ENCODE results near the gene PER2. TPM values are rescaled to one million over a fixed set of nuclear protein-coding genes. Genes with fewer than 3 reads are reported as not detected.
A peak's percentile ranks its signal among the peaks of the same experiment; 100 is the strongest.

PER2 gene
- total and polyA plus RNA-seq, 2 of the 13 experiments (the other 11 are each of a cell fraction or from before 2014, with no cell fraction given), result 5.1 to 9.4 TPM

- TF ChIP-seq, protein P1, sequence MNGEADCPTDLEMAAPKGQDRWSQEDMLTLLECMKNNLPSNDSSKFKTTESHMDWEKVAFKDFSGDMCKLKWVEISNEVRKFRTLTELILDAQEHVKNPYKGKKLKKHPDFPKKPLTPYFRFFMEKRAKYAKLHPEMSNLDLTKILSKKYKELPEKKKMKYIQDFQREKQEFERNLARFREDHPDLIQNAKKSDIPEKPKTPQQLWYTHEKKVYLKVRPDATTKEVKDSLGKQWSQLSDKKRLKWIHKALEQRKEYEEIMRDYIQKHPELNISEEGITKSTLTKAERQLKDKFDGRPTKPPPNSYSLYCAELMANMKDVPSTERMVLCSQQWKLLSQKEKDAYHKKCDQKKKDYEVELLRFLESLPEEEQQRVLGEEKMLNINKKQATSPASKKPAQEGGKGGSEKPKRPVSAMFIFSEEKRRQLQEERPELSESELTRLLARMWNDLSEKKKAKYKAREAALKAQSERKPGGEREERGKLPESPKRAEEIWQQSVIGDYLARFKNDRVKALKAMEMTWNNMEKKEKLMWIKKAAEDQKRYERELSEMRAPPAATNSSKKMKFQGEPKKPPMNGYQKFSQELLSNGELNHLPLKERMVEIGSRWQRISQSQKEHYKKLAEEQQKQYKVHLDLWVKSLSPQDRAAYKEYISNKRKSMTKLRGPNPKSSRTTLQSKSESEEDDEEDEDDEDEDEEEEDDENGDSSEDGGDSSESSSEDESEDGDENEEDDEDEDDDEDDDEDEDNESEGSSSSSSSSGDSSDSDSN (CRISPR knock-in tag; IDR thresholded peaks at IDR 0.05), result 0 out of 2 replicates have a peak, but pooled peaks have one; percentile 15
- TF ChIP-seq ZNF564 (CRISPR knock-in tag; IDR thresholded peaks at IDR 0.05), result no peak
- 0 out of 2 replicates have a peak, but pooled peaks have one; percentile 18 for TF ChIP-seq ZNF746 (CRISPR knock-in tag; IDR thresholded peaks at IDR 0.05)
- TF ChIP-seq DBP (CRISPR knock-in tag; IDR thresholded peaks at IDR 0.05; ENCODE audit: not compliant biosample characterization), result no peak
- 0 out of 2 replicates have a peak, but pooled peaks have one; percentile 70 for TF ChIP-seq GLI4 (CRISPR knock-in tag; IDR thresholded peaks at IDR 0.05; ENCODE audit: borderline replicate concordance)
- TF ChIP-seq SMAD1 (CRISPR knock-in tag; IDR thresholded peaks at IDR 0.05; ENCODE audit: borderline replicate concordance, low read depth), result no peak
- peak; percentile 70 for TF ChIP-seq TOPORS (CRISPR knock-in tag; IDR thresholded peaks at IDR 0.05)
- TF ChIP-seq GABPA (IDR thresholded peaks at IDR 0.05; ENCODE audit: low read depth, low read length), result no peak
- peak; percentile 51; the same call in 1 of the 2 replicates for TF ChIP-seq GABPA (CRISPR knock-in tag; IDR thresholded peaks at IDR 0.05; ENCODE audit: low read depth)
- no peak for TF ChIP-seq MLLT10 (CRISPR knock-in tag; IDR thresholded peaks at IDR 0.05)
- peak; percentile 64 for TF ChIP-seq CTCF (CRISPR knock-in tag; IDR thresholded peaks at IDR 0.05)
- TF ChIP-seq RFX1 (IDR thresholded peaks at IDR 0.05), result peak; percentile 80
- TF ChIP-seq LCORL (IDR thresholded peaks at IDR 0.05), result no peak
- TF ChIP-seq LCORL (CRISPR knock-in tag; IDR thresholded peaks at IDR 0.05), result peak; percentile 65; the same call in 1 of the 2 replicates
- TF ChIP-seq ZNF563 (CRISPR knock-in tag; IDR thresholded peaks at IDR 0.05), result peak; percentile 69; the same call in 1 of the 2 replicates
- TF ChIP-seq BRD4 (CRISPR knock-in tag; IDR thresholded peaks at IDR 0.05), result 0 out of 2 replicates have a peak, but pooled peaks have one; percentile 47
- TF ChIP-seq, protein P2, sequence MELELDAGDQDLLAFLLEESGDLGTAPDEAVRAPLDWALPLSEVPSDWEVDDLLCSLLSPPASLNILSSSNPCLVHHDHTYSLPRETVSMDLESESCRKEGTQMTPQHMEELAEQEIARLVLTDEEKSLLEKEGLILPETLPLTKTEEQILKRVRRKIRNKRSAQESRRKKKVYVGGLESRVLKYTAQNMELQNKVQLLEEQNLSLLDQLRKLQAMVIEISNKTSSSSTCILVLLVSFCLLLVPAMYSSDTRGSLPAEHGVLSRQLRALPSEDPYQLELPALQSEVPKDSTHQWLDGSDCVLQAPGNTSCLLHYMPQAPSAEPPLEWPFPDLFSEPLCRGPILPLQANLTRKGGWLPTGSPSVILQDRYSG (CRISPR knock-in tag; IDR thresholded peaks at IDR 0.05), result peak; percentile 31; the same call in 1 of the 2 replicates
- 0 out of 2 replicates have a peak, but pooled peaks have one; percentile 19 for TF ChIP-seq ZNF367 (CRISPR knock-in tag; IDR thresholded peaks at IDR 0.05; ENCODE audit: borderline replicate concordance)
- TF ChIP-seq ZNF737 (CRISPR knock-in tag; IDR thresholded peaks at IDR 0.05; ENCODE audit: borderline replicate concordance), result no peak
These were observed at the start of gene PER2 (continued) for GRCh38 chr2:238287737-238288649.
